T-helper 1 cell (primary cell): ENCODE measurements around the gene PGBD5.

Experiments used
- DNase-seq, 5 donors: peaks; one replicate each; pipeline ENCODE4 v3.0.0-alpha.2; 2012 to 2020

The PGBD5 gene

GRCh38 chr1:230321741-230322420 is 104.3 kb downstream of the PGBD5 start:
- no peak for DNase-seq

- DNase-seq = no peak
Measured at GRCh38 chr1:230321341-230321740, 104.8 kb downstream of the PGBD5 start.

- DNase-seq = no peak
Measured at GRCh38 chr1:230320804-230321203, 105.3 kb downstream of the PGBD5 start.

- no peak for DNase-seq
Measured at GRCh38 chr1:230319014-230319747, 107.0 kb downstream of the PGBD5 start.

- DNase-seq = no peak
Measured at GRCh38 chr1:230317823-230318819, 108.0 kb downstream of the PGBD5 start.

GRCh38 chr1:230316864-230317745 is 109.0 kb downstream of the PGBD5 start:
- DNase-seq = no peak

GRCh38 chr1:230315099-230315498 is 111.0 kb downstream of the PGBD5 start:
- no peak for DNase-seq

- no peak for DNase-seq
Measured at GRCh38 chr1:230314142-230314470, 112.0 kb downstream of the PGBD5 start.

- no peak for DNase-seq
Measured at GRCh38 chr1:230313453-230314141, 112.5 kb downstream of the PGBD5 start.

- no peak for DNase-seq
Measured at GRCh38 chr1:230312676-230313075, 113.5 kb downstream of the PGBD5 start.

GRCh38 chr1:230310381-230311163 is 115.6 kb downstream of the PGBD5 start:
- DNase-seq = peak; percentile 24 to 60 (median 50)

- no peak for DNase-seq
Measured at GRCh38 chr1:230309646-230310177, 116.4 kb downstream of the PGBD5 start.

- DNase-seq = no peak
Measured at GRCh38 chr1:230308821-230309220, 117.3 kb downstream of the PGBD5 start.

GRCh38 chr1:230308039-230308438 is 118.1 kb downstream of the PGBD5 start:
- no peak for DNase-seq

GRCh38 chr1:230307213-230307612 is 118.9 kb downstream of the PGBD5 start:
- DNase-seq = no peak

- peak in 1 of 5 donors; percentile 81 for DNase-seq
Measured at GRCh38 chr1:230306169-230306568, 120.0 kb downstream of the PGBD5 start.

GRCh38 chr1:230303822-230304221 is 122.3 kb downstream of the PGBD5 start:
- DNase-seq = no peak

GRCh38 chr1:230303069-230303468 is 123.1 kb downstream of the PGBD5 start:
- DNase-seq = no peak

GRCh38 chr1:230301822-230302221 is 124.3 kb downstream of the PGBD5 start:
- no peak for DNase-seq

- no peak for DNase-seq
Measured at GRCh38 chr1:230301322-230301721, 124.8 kb downstream of the PGBD5 start.
